Measurements from ENCODE around the gene SF1.

SF1 gene

GRCh38 chr11:64801561-64802369 is 23.4 kb upstream of the SF1 start:
- no peak for DNase-seq (ENCODE audit: low read depth in 2 of 3, low spot score in 2 of 3)

DNA sequence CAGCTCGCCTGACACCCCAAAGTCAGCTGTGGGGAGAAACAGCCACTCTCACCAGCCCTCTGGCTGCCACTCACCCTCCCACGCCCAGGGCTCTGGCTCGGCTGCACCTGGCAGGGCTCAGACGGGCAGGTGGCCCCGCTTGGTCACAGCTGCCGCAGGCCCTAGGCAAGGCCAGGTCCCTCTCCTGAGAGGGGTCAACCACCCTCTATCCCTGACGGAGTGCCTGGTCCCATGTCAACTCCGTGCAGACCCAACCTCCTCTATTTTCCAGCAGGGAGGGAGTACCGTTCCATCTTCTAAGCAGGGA is 22.8 kb upstream of the SF1 start:
- no peak for DNase-seq (ENCODE audit: low read depth in 2 of 3, low spot score in 2 of 3)

GRCh38 chr11:64800303-64801157 is 22.2 kb upstream of the SF1 start:
- DNase-seq (ENCODE audit: low read depth in 2 of 3, low spot score in 2 of 3): no peak

DNA sequence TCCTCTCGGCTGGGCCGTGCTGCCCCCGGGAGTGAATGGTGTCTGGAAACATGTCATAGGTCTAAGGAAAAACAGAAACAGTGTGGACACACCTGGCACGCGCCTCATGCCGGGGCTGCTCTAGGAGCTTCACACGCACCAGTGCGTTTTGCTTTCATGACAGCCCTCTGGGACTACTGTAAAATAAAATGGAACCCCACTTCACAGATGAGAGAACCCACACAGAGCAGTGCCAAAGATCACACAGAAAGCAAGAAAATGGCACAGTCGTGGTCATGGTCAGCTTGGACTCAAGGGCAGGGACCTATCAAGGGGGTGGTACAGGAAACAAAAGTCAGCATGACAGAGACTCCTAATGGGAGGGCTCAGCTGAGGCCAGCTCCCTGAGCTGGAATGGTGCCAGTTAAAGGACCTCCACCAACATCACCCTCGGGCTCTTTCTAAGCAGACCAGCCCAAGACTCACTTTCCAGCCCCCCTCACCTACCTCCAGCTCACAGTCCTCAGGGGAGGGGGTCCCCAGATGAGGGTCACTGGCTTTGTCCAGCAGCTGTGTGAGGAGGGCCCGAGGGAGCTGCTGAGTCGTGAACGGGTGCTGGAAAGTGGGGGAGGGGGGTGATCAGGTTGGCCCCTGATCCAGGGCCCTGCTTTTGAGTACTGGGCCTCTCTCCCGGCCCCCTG is 21.4 kb upstream of the SF1 start:
- DNase-seq (ENCODE audit: low read depth in 2 of 3, low spot score in 2 of 3): no peak

DNA sequence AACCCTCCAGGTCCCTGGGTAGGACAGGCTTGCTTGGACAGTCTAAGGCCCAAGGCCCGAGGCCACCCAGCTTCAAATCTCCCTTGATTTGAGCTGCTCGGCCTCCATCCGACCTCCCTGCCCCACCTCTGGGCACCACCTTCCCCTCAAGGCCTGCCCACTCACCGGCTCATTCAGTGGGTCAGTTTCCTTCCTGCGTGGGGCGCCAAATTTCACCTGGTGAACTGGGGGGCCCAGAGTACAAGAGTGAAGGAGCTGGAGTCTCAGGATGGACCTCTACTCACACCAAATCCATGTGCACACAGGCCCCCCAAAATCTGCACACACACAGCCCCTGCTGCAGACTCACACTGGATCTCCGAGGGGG is 20.9 kb upstream of the SF1 start:
- no peak for DNase-seq (ENCODE audit: low read depth in 2 of 3, low spot score in 2 of 3)

GRCh38 chr11:64796757-64797541 is 18.6 kb upstream of the SF1 start:
- DNase-seq (ENCODE audit: low read depth in 2 of 3, low spot score in 2 of 3): no peak

DNA sequence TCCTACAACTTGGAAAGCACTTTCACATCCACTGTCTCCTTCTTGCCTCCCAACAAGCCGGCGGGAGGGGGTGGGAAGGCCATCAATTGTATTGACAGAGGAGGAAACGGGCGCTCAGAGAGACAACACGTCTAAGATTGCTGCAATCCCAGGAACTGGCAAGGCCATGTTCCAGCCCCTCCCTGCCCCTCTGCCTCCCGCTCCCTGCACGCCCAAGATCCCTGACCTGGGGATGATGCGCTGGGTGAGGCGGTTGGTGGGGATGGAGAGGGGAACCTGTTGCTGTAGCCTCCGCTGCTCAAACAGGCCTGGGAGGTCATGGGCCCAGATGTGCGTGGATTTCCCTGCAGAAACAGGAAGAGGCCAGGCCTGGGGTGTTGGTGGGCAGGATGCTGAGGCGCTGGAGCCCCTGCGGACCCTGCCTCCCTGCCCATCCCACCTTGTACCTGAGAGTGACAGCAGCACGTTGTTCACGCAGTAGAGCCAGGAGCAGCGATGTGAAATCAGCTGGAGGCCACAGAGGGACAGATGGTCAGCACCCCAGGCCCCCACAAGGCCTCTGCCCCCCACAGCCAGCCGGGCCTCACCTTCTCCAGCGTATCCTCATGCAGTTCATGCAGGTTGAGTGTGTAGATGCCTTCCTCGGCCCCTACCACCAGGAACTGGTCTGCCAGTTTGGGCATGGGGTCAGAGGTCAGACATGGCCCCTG is 17.9 kb upstream of the SF1 start:
- no peak for DNase-seq (ENCODE audit: low read depth in 2 of 3, low spot score in 2 of 3)

GRCh38 chr11:64794526-64794925 is 16.2 kb upstream of the SF1 start:
- DNase-seq (ENCODE audit: low read depth in 2 of 3, low spot score in 2 of 3): no peak

DNA sequence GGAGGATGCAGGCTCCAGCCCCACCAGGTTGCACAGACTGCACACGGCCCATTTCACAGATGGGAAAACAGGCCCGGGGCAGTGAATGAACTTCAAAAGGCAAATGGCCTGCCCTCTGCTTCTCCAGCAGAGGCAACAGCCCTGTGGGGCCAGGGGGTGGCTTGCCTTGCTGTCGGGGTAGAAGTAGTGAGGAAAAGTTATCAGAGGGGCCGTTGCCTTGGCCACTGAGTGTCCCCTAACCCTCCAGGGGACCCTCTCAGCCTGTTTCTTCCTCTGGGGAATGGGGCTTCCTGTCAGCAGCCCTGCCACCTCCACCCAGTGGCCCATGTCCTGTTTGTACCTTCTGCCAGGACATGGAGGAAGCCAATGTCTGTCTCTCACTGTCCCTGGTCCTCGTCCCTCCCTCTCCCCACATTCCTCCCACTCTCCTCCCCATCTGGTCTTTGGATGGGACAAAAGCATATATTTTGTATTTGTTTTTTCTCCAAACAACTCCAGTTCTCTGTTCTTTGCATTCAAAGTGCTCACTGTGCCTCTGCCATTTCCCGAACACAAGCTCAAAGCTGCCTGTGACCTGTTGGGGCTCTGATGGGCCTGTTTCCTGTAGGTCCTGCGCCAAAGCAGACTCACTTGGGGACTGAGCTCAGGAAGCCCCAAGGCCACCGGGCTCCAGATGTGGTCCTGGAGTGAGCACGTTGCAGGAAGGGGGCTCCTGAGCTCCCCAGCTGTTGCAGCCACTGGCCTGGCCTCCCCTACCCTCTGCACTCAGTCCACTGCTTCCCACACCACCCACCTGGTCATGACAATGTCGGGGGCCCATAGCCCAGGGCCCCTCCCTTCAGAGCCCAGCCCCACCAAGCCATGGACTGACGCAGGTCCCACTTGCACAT is 15.2 kb upstream of the SF1 start:
- DNase-seq (ENCODE audit: low read depth in 2 of 3, low spot score in 2 of 3): no peak

- DNase-seq (ENCODE audit: low read depth in 2 of 3, low spot score in 2 of 3): no peak
Measured at GRCh38 chr11:64792482-64792881, 14.1 kb upstream of the SF1 start.

- DNase-seq (ENCODE audit: low read depth in 2 of 3, low spot score in 2 of 3): no peak
Measured at GRCh38 chr11:64791781-64792291, 13.5 kb upstream of the SF1 start.

- DNase-seq (ENCODE audit: low read depth in 2 of 3, low spot score in 2 of 3): no peak
Measured at GRCh38 chr11:64790205-64791095, 12.1 kb upstream of the SF1 start.

GRCh38 chr11:64789331-64790204 is 11.2 kb upstream of the SF1 start:
- no peak for DNase-seq (ENCODE audit: low read depth in 2 of 3, low spot score in 2 of 3)

GRCh38 chr11:64788321-64789215 is 10.2 kb upstream of the SF1 start:
- DNase-seq (ENCODE audit: low read depth in 2 of 3, low spot score in 2 of 3): no peak

DNA sequence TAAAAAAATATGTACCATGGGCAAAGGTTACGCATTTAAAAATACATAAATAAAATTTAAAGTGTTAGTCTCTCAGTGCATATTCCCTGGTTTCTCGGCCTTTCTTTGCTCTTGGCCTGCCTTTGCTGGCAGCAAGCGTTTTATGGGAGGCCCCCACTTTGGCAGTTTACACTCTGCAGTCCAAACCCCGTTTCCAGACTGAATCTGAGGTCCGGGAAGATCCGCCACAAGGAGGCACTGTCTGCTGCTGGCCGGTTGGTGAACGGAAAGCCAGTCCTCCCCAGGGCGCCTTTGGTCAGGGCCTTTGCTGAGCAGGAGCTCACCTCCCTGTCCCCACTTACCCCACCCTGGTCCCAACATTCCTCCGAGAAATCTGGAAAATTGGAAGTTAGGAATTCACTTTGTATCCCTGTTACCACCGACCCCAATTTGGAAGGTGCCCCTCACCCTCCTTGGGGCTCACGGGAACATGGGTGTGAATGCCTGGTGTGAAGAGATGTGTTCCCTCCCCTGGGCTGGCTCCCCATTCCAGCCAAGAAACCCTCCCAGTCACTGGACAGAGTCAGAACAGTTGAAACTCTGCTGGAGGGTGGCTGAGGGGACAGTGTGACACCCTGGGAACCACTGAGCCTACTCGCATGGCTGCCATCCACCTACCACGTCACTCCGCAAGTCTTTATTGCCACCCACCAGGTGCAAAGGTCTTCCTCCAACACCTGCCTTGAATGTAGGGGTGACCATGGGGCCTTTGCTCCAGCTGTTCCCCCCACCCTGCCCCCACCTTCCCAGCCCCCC is 9.4 kb upstream of the SF1 start:
- no peak for DNase-seq (ENCODE audit: low read depth in 2 of 3, low spot score in 2 of 3)

DNA sequence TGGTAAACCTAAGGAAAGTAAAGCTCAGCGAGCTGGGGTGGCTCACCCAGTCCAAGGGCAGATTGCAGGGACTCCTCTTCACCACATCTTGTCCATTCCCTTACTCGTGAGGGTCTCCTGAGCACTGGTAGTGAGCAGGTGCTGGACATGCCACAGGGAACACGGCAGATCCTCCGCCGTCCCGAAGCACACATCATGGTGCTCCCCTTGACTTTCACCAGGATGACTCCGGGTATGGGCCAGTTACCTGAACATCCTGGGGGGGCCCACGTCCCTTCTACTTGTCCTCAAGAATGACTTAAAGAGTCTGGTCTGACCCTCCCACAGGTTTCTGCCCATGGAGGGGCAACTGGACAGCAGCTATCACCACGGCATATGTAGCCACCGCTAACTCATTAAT is 8.0 kb upstream of the SF1 start:
- no peak for DNase-seq (ENCODE audit: low read depth in 2 of 3, low spot score in 2 of 3)
